H9 (cell line): ENCODE measurements around the gene PCDH18. TPM values are rescaled to one million over a fixed set of nuclear protein-coding genes. Genes with fewer than 3 reads are reported as not detected.
A peak's percentile ranks its signal among the peaks of the same experiment; 100 is the strongest.

Source experiments
- DNase-seq: peaks from one replicate; pipeline ENCODE4 v3.0.0-alpha.2; 2017
- H2AFZ ChIP-seq: one replicate; pipeline ENCODE4 v1.6.1; 2013; ENCODE audit warnings: mild to moderate bottlenecking, low read length, control low read depth, moderate library complexity
- H2AK5ac ChIP-seq: 2 replicates; pipeline ENCODE4 v1.6.1; 2013; ENCODE audit warnings: low read length, control low read depth, mixed read lengths; ENCODE audit not compliant: insufficient read length
- H2BK120ac ChIP-seq: one replicate; pipeline ENCODE4 v1.6.1; 2013; ENCODE audit warnings: low read depth, mild to moderate bottlenecking, low read length, control low read depth, inconsistent platforms; ENCODE audit not compliant: poor library complexity, severe bottlenecking
- H2BK12ac ChIP-seq: 2 replicates; pipeline ENCODE4 v1.6.1; 2013; ENCODE audit warnings: low read length, control low read depth, mixed read lengths, low read depth; ENCODE audit not compliant: insufficient read length
- H2BK15ac ChIP-seq: 2 replicates; pipeline ENCODE4 v1.6.1; 2013; ENCODE audit warnings: low read depth, low read length, control low read depth
- H2BK20ac ChIP-seq: one replicate; pipeline ENCODE4 v1.6.1; 2013; ENCODE audit warnings: low read depth, mild to moderate bottlenecking, low read length, control low read depth, inconsistent platforms; ENCODE audit not compliant: poor library complexity, severe bottlenecking
- H2BK5ac ChIP-seq: 2 replicates; pipeline ENCODE4 v1.6.1; 2013; ENCODE audit warnings: low read length, control low read depth, mixed read lengths; ENCODE audit not compliant: insufficient read length
- H3K14ac ChIP-seq: 2 replicates; pipeline ENCODE4 v1.6.1; 2013; ENCODE audit warnings: low read length, control low read depth; ENCODE audit not compliant: insufficient read depth
- H3K18ac ChIP-seq: 2 replicates; pipeline ENCODE4 v1.6.1; 2013; ENCODE audit warnings: low read depth, mild to moderate bottlenecking, mixed read lengths, low read length, control low read depth; ENCODE audit not compliant: insufficient read length
- H3K23ac ChIP-seq: 2 replicates; pipeline ENCODE4 v1.6.1; 2013; ENCODE audit warnings: low read length, control low read depth, mixed read lengths, low read depth; ENCODE audit not compliant: insufficient read length
- H3K23me2 ChIP-seq: 2 replicates; pipeline ENCODE4 v1.6.1; 2013; ENCODE audit warnings: low read depth, mild to moderate bottlenecking, mixed read lengths, low read length, control low read depth; ENCODE audit not compliant: insufficient read length, poor library complexity, severe bottlenecking
- H3K27ac ChIP-seq: 2 replicates; pipeline ENCODE4 v1.5.1; 2013; ENCODE audit warnings: low read length, control low read depth, mixed read lengths, low read depth; ENCODE audit not compliant: insufficient read length
- H3K27me3 ChIP-seq: 2 replicates; pipeline ENCODE4 v1.6.1; 2013; ENCODE audit warnings: low read length, control low read depth, inconsistent platforms; ENCODE audit not compliant: insufficient read depth
- H3K4ac ChIP-seq: 2 replicates; pipeline ENCODE4 v1.6.1; 2013; ENCODE audit warnings: low read depth, mild to moderate bottlenecking, control low read depth, inconsistent platforms, low read length, moderate library complexity
- H3K4me1 ChIP-seq: 2 replicates; pipeline ENCODE4 v1.6.1; 2013; ENCODE audit warnings: low read length, control low read depth, inconsistent platforms; ENCODE audit not compliant: insufficient read depth
- H3K4me2 ChIP-seq: 2 replicates; pipeline ENCODE4 v1.6.1; 2013; ENCODE audit warnings: low read length, control low read depth, mixed read lengths; ENCODE audit not compliant: insufficient read length, insufficient read depth
- H3K56ac ChIP-seq: 2 replicates; pipeline ENCODE4 v1.6.1; 2013; ENCODE audit warnings: low read depth, mild to moderate bottlenecking, mixed read lengths, low read length, control low read depth; ENCODE audit not compliant: insufficient read length
- H3K79me1 ChIP-seq: 2 replicates; pipeline ENCODE4 v1.6.1; 2013; ENCODE audit warnings: low read depth, mild to moderate bottlenecking, moderate library complexity, low read length, control low read depth, inconsistent platforms; ENCODE audit not compliant: insufficient read depth, poor library complexity, severe bottlenecking
- H3K79me2 ChIP-seq: 2 replicates; pipeline ENCODE4 v1.6.1; 2013; ENCODE audit warnings: low read length, control low read depth, inconsistent platforms; ENCODE audit not compliant: insufficient read depth
- H3K9ac ChIP-seq: 2 replicates; pipeline ENCODE4 v1.6.1; 2013; ENCODE audit warnings: low read length, control low read depth, mixed read lengths; ENCODE audit not compliant: insufficient read length; ENCODE audit errors: extremely low read depth
- H3K9me3 ChIP-seq: one replicate; pipeline ENCODE4 v1.6.1; 2013; ENCODE audit warnings: low read depth, low read length, inconsistent platforms; ENCODE audit not compliant: control insufficient read depth
- H3T11ph ChIP-seq: one replicate; pipeline ENCODE4 v1.6.1; 2013; ENCODE audit warnings: mild to moderate bottlenecking, low read length, control low read depth, inconsistent platforms
- H4K20me1 ChIP-seq: one replicate; pipeline ENCODE4 v1.6.1; 2013; ENCODE audit not compliant: control insufficient read depth, insufficient read length, insufficient read depth
- H4K5ac ChIP-seq: 2 replicates; pipeline ENCODE4 v1.6.1; 2013; ENCODE audit warnings: low read depth, mild to moderate bottlenecking, mixed read lengths, low read length, control low read depth; ENCODE audit not compliant: insufficient read length
- H4K8ac ChIP-seq: replicated peaks from 2 replicates; pipeline ENCODE4 v1.6.1; 2013; ENCODE audit warnings: low read length, control low read depth, mixed read lengths, low read depth; ENCODE audit not compliant: insufficient read length
- H4K91ac ChIP-seq: 2 replicates; pipeline ENCODE4 v1.6.1; 2013; ENCODE audit warnings: low read depth, mild to moderate bottlenecking, moderate library complexity, mixed read lengths, low read length, control low read depth; ENCODE audit not compliant: insufficient read length
- H3K27ac Mint-ChIP-seq, 3 experiments: 2 replicates in 2 of 3; 3 replicates in 1 of 3; pipeline ENCODE4 v1.8.0; 2020 to 2021; ENCODE audit warnings: mixed read lengths in 3 of 3, mild to moderate bottlenecking in 1 of 3, moderate library complexity in 1 of 3
- H3K27me3 Mint-ChIP-seq: 2 replicates; pipeline ENCODE4 v1.8.0; 2021; ENCODE audit warnings: low read depth, mild to moderate bottlenecking, moderate library complexity, mixed read lengths
- H3K36me3 Mint-ChIP-seq, 3 experiments: 2 replicates in 2 of 3; 3 replicates in 1 of 3; pipeline ENCODE4 v1.8.0; 2020 to 2021; ENCODE audit warnings: low read depth in 3 of 3, mixed read lengths in 3 of 3; ENCODE audit not compliant: insufficient read depth in 1 of 3
- H3K4me1 Mint-ChIP-seq, 2 experiments: 2 replicates each; pipeline ENCODE4 v1.8.0; 2020; ENCODE audit warnings: mixed read lengths in 2 of 2
- H3K4me3 Mint-ChIP-seq, 2 experiments: 2 replicates in 1 of 2; 3 replicates in 1 of 2; pipeline ENCODE4 v1.8.0; 2020 to 2021; ENCODE audit warnings: mild to moderate bottlenecking in 2 of 2, mixed read lengths in 2 of 2, moderate library complexity in 1 of 2
- H3K9me3 Mint-ChIP-seq, 2 experiments: 2 replicates in 1 of 2; 3 replicates in 1 of 2; pipeline ENCODE4 v1.8.0; 2020; ENCODE audit warnings: mild to moderate bottlenecking in 2 of 2, mixed read lengths in 2 of 2, moderate library complexity in 1 of 2
- CTCF ChIP-seq: fragments of 200-600 bp; sonication (generic); conservative IDR thresholded peaks from 3 replicates; pipeline ENCODE4 v1.8.0; 2021; ENCODE audit warnings: antibody characterized with exemption, mild to moderate bottlenecking
- WGBS: extraction: QIAGEN DNeasy Blood & Tissue Kit; methylation state at CpG from one replicate; pipeline ENCODE4 v1.1.7; 2013; ENCODE audit warnings: missing lambda C conversion rate, low lambda C conversion rate, mixed read lengths; ENCODE audit not compliant: insufficient read length; ENCODE audit errors: extremely low coverage; 5-methylcytosine and 5-hydroxymethylcytosine counted together
- total RNA-seq: library from RNA; stranded (reverse); gene quantifications from 2 replicates; pipeline ENCODE4 v1.2.1, GENCODE V29; 2021

PCDH18 gene
- total RNA-seq, 1 experiment from 2014 or later: 60.7 TPM

GRCh38 chr4:137523329-137523728, 9.0 kb downstream of the PCDH18 start:
- no peak overlapping the region for H3K56ac ChIP-seq
- DNase-seq: no peak
- no peak overlapping the region for H2BK20ac ChIP-seq
- H3K79me1 ChIP-seq: peaks cover 3% of the 10 kb centered on the region
- no peak overlapping the region for H2BK15ac ChIP-seq
- no CpG with 5 or more reads among the region's 1 CpG for WGBS
- no peak overlapping the region for H3T11ph ChIP-seq
- peaks cover 20 to 33% of the 10 kb centered on the region in 2 experiments for H3K4me1 Mint-ChIP-seq
- no peak overlapping the region for H2AK5ac ChIP-seq
- H3K27me3 ChIP-seq: no peaks in the 10 kb centered on the region
- H3K9me3 ChIP-seq: no peaks in the 10 kb centered on the region
- no peaks in the 10 kb centered on the region for H3K4me1 ChIP-seq
- H3K23ac ChIP-seq: no peak overlapping the region
- no peak overlapping the region for H2BK120ac ChIP-seq
- no peak overlapping the region for H3K4me3 Mint-ChIP-seq
- H3K27ac Mint-ChIP-seq: peak overlapping the region in 1 of 3 experiments; percentile 93; a peak in 2 of 7 replicates
- H2BK5ac ChIP-seq: no peak overlapping the region
- no peak overlapping the region for H4K91ac ChIP-seq
- no peak overlapping the region for H2BK12ac ChIP-seq
- no peak overlapping the region for H3K18ac ChIP-seq
- H4K8ac ChIP-seq: no peak overlapping the region
- no peaks in the 10 kb centered on the region for H4K20me1 ChIP-seq
- no peak overlapping the region for H4K5ac ChIP-seq
- no peak overlapping the region for H3K9ac ChIP-seq
- no peak overlapping the region for H3K4ac ChIP-seq
- H3K14ac ChIP-seq: no peak overlapping the region
- no peaks in the 10 kb centered on the region for H3K27me3 Mint-ChIP-seq
- no peak overlapping the region for H3K4me2 ChIP-seq
- no peak for TF ChIP-seq CTCF
- H3K27ac ChIP-seq: no peak overlapping the region
- H3K79me2 ChIP-seq: no peaks in the 10 kb centered on the region
- no peaks in the 10 kb centered on the region for H3K23me2 ChIP-seq
- no peaks in the 10 kb centered on the region for H3K9me3 Mint-ChIP-seq
- H3K36me3 Mint-ChIP-seq: peaks cover 22 to 71% (median 63%) of the 10 kb centered on the region in 3 experiments; a peak in 6 of 7 replicates
- no peak overlapping the region for H2AFZ ChIP-seq
